ENCODE data around the gene C2CD2. TPM values are rescaled to one million over a fixed set of nuclear protein-coding genes. Genes with fewer than 3 reads are reported as not detected.

C2CD2 gene
- total and polyA plus RNA-seq, 2 experiments from 2014 or later, result 4.5 to 16.2 TPM

DNA sequence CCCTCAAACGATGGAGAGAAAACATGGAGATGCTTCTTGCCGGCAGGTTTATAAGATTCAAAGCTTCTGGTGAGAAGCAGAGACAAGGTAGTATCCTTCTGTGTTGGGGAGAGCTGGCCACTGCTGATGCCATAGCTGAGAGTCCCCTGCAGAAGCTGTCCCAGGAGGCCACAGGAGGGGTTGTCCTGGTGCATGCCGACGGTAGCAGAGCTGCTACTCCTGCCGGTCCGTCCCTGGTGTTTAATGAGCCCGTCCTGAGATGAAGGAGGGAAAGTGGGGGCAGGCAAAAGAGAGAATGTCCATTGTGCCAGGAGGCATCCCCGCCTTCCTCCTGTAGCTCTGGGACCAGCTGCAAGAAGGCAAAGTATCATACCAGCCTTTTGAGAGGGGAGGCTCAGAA lies 10.4 kb upstream of the C2CD2 start (continued):
- TF ChIP-seq, protein P1, sequence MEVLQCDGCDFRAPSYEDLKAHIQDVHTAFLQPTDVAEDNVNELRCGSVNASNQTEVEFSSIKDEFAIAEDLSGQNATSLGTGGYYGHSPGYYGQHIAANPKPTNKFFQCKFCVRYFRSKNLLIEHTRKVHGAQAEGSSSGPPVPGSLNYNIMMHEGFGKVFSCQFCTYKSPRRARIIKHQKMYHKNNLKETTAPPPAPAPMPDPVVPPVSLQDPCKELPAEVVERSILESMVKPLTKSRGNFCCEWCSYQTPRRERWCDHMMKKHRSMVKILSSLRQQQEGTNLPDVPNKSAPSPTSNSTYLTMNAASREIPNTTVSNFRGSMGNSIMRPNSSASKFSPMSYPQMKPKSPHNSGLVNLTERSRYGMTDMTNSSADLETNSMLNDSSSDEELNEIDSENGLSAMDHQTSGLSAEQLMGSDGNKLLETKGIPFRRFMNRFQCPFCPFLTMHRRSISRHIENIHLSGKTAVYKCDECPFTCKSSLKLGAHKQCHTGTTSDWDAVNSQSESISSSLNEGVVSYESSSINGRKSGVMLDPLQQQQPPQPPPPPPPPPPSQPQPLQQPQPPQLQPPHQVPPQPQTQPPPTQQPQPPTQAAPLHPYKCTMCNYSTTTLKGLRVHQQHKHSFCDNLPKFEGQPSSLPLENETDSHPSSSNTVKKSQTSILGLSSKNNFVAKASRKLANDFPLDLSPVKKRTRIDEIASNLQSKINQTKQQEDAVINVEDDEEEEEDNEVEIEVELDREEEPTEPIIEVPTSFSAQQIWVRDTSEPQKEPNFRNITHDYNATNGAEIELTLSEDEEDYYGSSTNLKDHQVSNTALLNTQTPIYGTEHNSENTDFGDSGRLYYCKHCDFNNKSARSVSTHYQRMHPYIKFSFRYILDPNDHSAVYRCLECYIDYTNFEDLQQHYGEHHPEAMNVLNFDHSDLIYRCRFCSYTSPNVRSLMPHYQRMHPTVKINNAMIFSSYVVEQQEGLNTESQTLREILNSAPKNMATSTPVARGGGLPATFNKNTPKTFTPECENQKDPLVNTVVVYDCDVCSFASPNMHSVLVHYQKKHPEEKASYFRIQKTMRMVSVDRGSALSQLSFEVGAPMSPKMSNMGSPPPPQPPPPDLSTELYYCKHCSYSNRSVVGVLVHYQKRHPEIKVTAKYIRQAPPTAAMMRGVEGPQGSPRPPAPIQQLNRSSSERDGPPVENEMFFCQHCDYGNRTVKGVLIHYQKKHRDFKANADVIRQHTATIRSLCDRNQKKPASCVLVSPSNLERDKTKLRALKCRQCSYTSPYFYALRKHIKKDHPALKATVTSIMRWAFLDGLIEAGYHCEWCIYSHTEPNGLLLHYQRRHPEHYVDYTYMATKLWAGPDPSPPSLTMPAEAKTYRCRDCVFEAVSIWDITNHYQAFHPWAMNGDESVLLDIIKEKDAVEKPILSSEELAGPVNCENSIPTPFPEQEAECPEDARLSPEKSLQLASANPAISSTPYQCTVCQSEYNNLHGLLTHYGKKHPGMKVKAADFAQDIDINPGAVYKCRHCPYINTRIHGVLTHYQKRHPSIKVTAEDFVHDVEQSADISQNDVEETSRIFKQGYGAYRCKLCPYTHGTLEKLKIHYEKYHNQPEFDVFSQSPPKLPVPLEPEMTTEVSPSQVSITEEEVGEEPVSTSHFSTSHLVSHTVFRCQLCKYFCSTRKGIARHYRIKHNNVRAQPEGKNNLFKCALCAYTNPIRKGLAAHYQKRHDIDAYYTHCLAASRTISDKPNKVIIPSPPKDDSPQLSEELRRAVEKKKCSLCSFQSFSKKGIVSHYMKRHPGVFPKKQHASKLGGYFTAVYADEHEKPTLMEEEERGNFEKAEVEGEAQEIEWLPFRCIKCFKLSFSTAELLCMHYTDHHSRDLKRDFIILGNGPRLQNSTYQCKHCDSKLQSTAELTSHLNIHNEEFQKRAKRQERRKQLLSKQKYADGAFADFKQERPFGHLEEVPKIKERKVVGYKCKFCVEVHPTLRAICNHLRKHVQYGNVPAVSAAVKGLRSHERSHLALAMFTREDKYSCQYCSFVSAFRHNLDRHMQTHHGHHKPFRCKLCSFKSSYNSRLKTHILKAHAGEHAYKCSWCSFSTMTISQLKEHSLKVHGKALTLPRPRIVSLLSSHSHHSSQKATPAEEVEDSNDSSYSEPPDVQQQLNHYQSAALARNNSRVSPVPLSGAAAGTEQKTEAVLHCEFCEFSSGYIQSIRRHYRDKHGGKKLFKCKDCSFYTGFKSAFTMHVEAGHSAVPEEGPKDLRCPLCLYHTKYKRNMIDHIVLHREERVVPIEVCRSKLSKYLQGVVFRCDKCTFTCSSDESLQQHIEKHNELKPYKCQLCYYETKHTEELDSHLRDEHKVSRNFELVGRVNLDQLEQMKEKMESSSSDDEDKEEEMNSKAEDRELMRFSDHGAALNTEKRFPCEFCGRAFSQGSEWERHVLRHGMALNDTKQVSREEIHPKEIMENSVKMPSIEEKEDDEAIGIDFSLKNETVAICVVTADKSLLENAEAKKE (CRISPR knock-in tag; IDR thresholded peaks at IDR 0.05), result no peak

DNA sequence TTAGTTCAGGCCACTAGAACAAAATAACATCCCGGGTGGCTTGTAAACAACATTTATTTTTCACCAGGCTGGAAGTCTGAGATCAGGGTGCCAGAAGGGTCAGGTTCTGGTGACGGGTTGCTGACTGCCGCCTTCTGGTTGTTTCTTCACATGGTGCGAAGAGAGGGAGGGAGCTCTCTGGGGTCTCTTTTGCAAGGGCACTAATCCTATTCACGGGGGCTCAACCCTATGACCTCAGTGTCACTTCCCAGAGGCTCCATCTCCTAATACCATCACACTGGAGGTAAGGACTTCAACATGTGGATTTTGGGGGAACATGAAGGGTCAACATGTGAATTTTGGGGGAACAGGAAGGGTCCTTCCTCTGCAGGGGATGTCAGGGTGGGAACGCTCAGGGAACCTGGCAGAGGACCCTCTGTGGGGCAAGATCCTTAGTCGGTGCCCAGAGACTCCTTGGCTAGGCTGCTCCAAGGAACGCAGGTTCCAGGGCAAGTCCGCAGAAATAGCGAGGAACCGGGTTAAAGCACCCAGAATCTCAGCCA lies 8.7 kb upstream of the C2CD2 start:
- H3K4me1 ChIP-seq (ENCODE audit: insufficient read depth), result no peaks in the 10 kb centered on the region; the same call in 1 of the 2 replicates
- no peaks in the 10 kb centered on the region for H4K20me1 ChIP-seq (replicated peaks; ENCODE audit: insufficient read depth)
- no peaks in the 10 kb centered on the region for H3K36me3 Mint-ChIP-seq (ENCODE audit: low read depth)
- no peak overlapping the region for H3K4me2 ChIP-seq
- no peaks in the 10 kb centered on the region for H3K27me3 ChIP-seq (ENCODE audit: insufficient read depth)
- H3K27ac Mint-ChIP-seq, result no peak overlapping the region
- H3K4me3 ChIP-seq, result no peak overlapping the region
- no peaks in the 10 kb centered on the region for H3F3A ChIP-seq (replicated peaks; ENCODE audit: low read depth)
- H3K27me3 Mint-ChIP-seq (ENCODE audit: insufficient read depth, low read depth, poor library complexity), result peaks cover 5% of the 10 kb centered on the region
- DNase-seq (ENCODE audit: low spot score) (no peak), ATAC-seq (no peak)
- H3K9me2 ChIP-seq (ENCODE audit: insufficient read depth), result no peaks in the 10 kb centered on the region
- no peaks in the 10 kb centered on the region for H3K36me3 ChIP-seq (ENCODE audit: insufficient read depth)
- no peaks in the 10 kb centered on the region for H3K79me2 ChIP-seq (replicated peaks; ENCODE audit: insufficient read depth)
- no peak overlapping the region for H3K4me3 Mint-ChIP-seq
- no peak overlapping the region for H2AFZ ChIP-seq
- H3K27ac ChIP-seq (ENCODE audit: low read depth), result no peak overlapping the region
- H3K9me3 Mint-ChIP-seq, result no peaks in the 10 kb centered on the region
- H3K4me1 Mint-ChIP-seq, result peaks cover 16% of the 10 kb centered on the region
- no peak for TF ChIP-seq EZH2 (IDR thresholded peaks at IDR 0.05; ENCODE audit: low read depth, unreplicated experiment)
- no peak for TF ChIP-seq EZH2phosphoT487 (IDR thresholded peaks at IDR 0.05; ENCODE audit: unreplicated experiment)
- no peak for TF ChIP-seq ZNF114 (CRISPR knock-in tag; IDR thresholded peaks at IDR 0.05)
- no peak for TF ChIP-seq STAT1 (IDR thresholded peaks at IDR 0.05; ENCODE audit: unreplicated experiment)
- TF ChIP-seq, protein P2, sequence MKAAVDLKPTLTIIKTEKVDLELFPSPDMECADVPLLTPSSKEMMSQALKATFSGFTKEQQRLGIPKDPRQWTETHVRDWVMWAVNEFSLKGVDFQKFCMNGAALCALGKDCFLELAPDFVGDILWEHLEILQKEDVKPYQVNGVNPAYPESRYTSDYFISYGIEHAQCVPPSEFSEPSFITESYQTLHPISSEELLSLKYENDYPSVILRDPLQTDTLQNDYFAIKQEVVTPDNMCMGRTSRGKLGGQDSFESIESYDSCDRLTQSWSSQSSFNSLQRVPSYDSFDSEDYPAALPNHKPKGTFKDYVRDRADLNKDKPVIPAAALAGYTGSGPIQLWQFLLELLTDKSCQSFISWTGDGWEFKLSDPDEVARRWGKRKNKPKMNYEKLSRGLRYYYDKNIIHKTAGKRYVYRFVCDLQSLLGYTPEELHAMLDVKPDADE (IDR thresholded peaks at IDR 0.05), result no peak
- TF ChIP-seq NANOG (IDR thresholded peaks at IDR 0.05; ENCODE audit: borderline replicate concordance), result no peak
- TF ChIP-seq, protein P1 (CRISPR knock-in tag; IDR thresholded peaks at IDR 0.05), result no peak
